Measurements from ENCODE around the gene BLCAP. TPM values are rescaled to one million over a fixed set of nuclear protein-coding genes. Genes with fewer than 3 reads are reported as not detected.

BLCAP gene
- total RNA-seq, 2 donors from 2014 or later: 93.0 to 101 TPM

DNA sequence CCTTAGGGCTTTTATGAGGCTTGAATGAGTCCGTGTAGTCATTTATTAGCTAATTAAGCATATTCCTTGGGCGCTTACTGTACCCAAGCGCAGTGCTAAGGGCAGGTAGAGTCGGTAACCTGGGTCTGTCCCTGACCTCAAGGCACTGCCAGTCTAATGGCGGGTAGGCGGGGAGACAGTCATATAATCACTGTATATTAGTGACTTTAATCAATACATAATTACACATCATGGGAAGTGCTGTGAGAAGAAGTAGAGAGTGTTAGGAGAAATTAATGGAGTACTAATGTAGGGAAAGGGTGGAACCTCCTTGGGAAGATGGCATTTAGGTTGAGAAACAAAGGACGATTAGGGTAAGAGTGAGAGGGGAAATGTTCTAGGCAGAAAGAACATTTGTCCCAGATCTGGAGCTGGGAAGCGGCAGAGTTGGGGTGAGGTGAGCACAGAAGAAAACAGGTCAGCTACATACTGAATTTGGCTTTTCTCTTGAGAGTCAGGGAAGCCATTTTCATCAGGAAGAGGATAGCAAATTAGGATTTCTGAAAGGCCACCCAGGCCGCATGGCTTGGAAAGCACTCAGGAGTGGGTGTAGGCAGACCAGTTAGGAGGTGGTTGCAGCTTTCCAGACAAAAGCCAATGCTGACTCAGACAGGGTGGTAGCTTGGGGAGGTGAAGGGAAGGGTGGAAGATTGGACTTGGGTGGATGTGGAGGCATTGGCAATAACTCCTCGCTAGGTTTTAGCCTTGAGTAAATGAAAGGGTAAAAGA lies 954 bp upstream of the BLCAP start:
- Histone ChIP-seq H3K4me3 (peak overlapping the region; percentile 82 to 92), H3K27ac (peak overlapping the region; percentile 93 to 97), H3K36me3 (no peaks in the 10 kb centered on the region), H3K4me1 (replicated peaks) (peaks cover 5% of the 10 kb centered on the region), H3K27me3 (replicated peaks; ENCODE audit: insufficient read depth) (no peaks in the 10 kb centered on the region), H3K9me3 (no peaks in the 10 kb centered on the region)
- DNase-seq (ENCODE audit: low spot score): no peak
- WGBS: 39% methylated on average over 10 of the region's 10 CpGs
- TF ChIP-seq, protein P1, sequence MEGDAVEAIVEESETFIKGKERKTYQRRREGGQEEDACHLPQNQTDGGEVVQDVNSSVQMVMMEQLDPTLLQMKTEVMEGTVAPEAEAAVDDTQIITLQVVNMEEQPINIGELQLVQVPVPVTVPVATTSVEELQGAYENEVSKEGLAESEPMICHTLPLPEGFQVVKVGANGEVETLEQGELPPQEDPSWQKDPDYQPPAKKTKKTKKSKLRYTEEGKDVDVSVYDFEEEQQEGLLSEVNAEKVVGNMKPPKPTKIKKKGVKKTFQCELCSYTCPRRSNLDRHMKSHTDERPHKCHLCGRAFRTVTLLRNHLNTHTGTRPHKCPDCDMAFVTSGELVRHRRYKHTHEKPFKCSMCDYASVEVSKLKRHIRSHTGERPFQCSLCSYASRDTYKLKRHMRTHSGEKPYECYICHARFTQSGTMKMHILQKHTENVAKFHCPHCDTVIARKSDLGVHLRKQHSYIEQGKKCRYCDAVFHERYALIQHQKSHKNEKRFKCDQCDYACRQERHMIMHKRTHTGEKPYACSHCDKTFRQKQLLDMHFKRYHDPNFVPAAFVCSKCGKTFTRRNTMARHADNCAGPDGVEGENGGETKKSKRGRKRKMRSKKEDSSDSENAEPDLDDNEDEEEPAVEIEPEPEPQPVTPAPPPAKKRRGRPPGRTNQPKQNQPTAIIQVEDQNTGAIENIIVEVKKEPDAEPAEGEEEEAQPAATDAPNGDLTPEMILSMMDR (IDR thresholded peaks at IDR 0.05): no peak
- TF ChIP-seq POLR2AphosphoS5 (IDR thresholded peaks at IDR 0.05) (no peak), POLR2A (IDR thresholded peaks at IDR 0.05) (no peak)
- intact Hi-C loops (cut with DNase I): loop anchor here (5.0 kb wide), 2 partner anchors 131 to 246 kb away; no protein-coding TSS in a partner anchor

DNA sequence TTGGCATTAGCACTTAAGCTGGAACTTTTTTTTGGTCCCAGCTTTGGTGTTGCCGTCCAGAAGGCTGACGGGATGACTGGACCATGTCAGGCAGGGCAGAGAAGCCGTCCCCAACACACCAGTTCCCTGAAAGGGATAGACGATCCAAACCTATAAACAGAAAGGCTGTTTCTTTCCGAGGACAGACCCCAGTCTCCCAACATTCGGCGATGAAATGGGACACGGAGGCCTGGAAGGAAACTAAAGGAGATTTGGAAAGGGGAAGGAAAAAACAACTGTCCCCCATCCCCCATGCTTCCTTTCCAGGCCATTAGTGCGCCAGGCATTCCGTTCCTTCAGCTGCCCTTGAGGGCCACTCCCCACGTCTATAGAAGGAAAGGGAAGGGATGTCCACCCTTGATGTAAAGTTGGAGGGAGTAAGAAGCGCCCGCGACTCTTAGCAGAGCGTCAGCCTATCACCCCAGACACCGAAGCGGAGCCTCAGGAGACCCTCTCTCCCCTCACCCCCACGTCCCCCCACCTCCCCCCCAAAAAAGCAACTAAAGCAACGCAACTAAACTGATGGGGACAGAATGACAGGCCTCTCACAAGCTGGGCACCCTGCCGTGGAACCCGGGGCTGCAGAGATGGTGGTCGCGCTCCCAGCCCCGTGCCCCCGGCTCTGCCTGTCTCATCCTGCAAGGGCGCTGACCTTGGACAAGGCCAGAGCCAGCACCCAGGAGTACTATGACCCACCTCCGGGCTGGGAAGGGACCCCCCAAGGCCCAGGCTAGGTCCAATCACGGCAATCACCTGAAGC lies 638 bp downstream of the BLCAP start:
- intact Hi-C loops (cut with DNase I): loop anchor here (5.0 kb wide), 2 partner anchors 130 to 245 kb away; no protein-coding TSS in a partner anchor
- TF ChIP-seq, protein P1 (IDR thresholded peaks at IDR 0.05): no peak
- no peak for TF ChIP-seq POLR2AphosphoS5 (IDR thresholded peaks at IDR 0.05)
- TF ChIP-seq POLR2A (IDR thresholded peaks at IDR 0.05): no peak
- Histone ChIP-seq H3K27ac (peak overlapping the region; percentile 93 to 97), H3K9me3 (no peaks in the 10 kb centered on the region), H3K4me1 (replicated peaks) (peaks cover 8% of the 10 kb centered on the region), H3K27me3 (replicated peaks; ENCODE audit: insufficient read depth) (no peaks in the 10 kb centered on the region), H3K4me3 (peak overlapping the region; percentile 82 to 92), H3K36me3 (no peaks in the 10 kb centered on the region)
- no peak for DNase-seq (ENCODE audit: low spot score)
- under 1% methylated on average over 27 of the region's 28 CpGs for WGBS

DNA sequence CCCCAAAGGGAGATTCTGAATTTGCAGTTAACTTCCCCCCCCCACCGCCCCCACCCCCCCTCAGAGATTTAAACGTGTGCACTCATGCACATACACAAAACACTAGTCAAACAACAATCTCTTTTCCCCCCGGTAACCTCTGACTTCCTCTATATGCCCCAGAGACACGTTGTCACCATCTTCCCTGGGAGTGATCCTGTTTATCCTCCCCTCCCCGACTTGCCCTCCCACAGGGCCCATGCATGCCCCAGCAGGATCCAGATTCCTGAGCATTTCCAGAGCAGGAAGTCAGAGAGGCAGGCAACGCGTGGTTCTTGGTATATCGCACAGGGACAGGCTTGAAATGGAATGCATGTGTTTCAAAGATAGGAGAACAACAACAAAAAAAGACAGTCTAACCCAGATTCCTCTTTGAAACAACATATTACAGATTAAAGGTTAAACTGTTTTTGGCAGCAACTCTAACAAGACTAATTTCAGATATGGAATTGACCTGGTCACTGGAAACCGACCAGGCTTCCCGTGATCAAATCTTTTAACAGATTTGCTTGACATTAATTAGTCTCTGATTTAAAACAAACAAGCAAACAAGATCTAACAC lies 1.3 kb downstream of the BLCAP start:
- TF ChIP-seq, protein P1 (IDR thresholded peaks at IDR 0.05): no peak
- TF ChIP-seq POLR2AphosphoS5 (IDR thresholded peaks at IDR 0.05): peak; percentile 87
- Histone ChIP-seq H3K27ac (peak overlapping the region; percentile 93 to 97), H3K4me3 (peak overlapping the region; percentile 82 to 92), H3K9me3 (no peaks in the 10 kb centered on the region), H3K4me1 (replicated peaks) (peaks cover 8% of the 10 kb centered on the region), H3K27me3 (replicated peaks; ENCODE audit: insufficient read depth) (no peaks in the 10 kb centered on the region), H3K36me3 (no peaks in the 10 kb centered on the region)
- intact Hi-C loops (cut with DNase I): loop anchor here (5.0 kb wide), 2 partner anchors 129 to 244 kb away; no protein-coding TSS in a partner anchor
- DNase-seq (ENCODE audit: low spot score): peak; percentile 80
- 2% methylated on average over 10 of the region's 10 CpGs for WGBS

DNA sequence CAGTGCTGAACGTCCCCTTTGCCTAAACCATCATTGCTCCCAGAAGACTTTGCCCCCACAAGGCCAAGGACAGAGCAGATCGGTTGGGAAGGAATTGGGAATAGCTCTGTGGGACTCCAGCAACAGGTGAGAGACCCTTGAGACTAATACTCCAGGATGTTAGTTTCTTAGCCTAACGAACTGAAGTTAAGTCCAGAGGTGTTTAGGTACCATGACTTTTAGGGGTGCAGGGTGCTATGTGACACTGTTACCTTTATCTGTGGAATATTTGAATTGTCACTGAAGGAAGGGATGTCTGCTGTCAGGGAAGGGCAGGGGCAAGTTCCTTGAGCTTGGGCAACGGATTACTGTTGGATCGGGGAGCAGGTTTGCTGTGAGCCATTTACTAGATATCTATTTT lies 1.9 kb downstream of the BLCAP start:
- 34% methylated on average over 5 of the region's 5 CpGs for WGBS
- H3K27ac ChIP-seq: peak overlapping the region; percentile 31 to 97
- H3K9me3 ChIP-seq: no peaks in the 10 kb centered on the region
- no peak for DNase-seq (ENCODE audit: low spot score)
- peak overlapping the region in 1 of 2 donors; percentile 92 for H3K4me3 ChIP-seq
- no peaks in the 10 kb centered on the region for H3K36me3 ChIP-seq
- H3K27me3 ChIP-seq (replicated peaks; ENCODE audit: insufficient read depth): no peaks in the 10 kb centered on the region
- H3K4me1 ChIP-seq (replicated peaks): peaks cover 8% of the 10 kb centered on the region
- intact Hi-C loops (cut with DNase I): loop anchor here (5.0 kb wide), 2 partner anchors 129 to 244 kb away; no protein-coding TSS in a partner anchor
- TF ChIP-seq, protein P1 (IDR thresholded peaks at IDR 0.05): no peak
